Esophagus muscularis mucosa (tissue), 4 donors: ENCODE results near the gene PDE3A.

Experiments
- EP300 ChIP-seq: sonication (generic); formaldehyde crosslinking; IDR thresholded peaks from one replicate; pipeline ENCODE4 v1.6.1; 2017; ENCODE audit warnings: antibody characterized with exemption
- POLR2A ChIP-seq: fragments of 450-650 bp; IDR thresholded peaks from one replicate; pipeline ENCODE4 v1.6.1; 2017; ENCODE audit warnings: antibody characterized with exemption, moderate library complexity, mild to moderate bottlenecking, low read depth
- TF ChIP-seq, protein P1 (sequence below), 3 experiments: fragments of 200-600 bp in 2 of 3; fragments of 450-650 bp in 1 of 3; sonication (generic) in 2 of 3; IDR thresholded peaks; one replicate each; pipeline ENCODE4 v1.5.1; 2017 to 2019; ENCODE audit warnings: antibody characterized with exemption in 3 of 3, mild to moderate bottlenecking in 2 of 3, moderate library complexity in 1 of 3

DNA sequence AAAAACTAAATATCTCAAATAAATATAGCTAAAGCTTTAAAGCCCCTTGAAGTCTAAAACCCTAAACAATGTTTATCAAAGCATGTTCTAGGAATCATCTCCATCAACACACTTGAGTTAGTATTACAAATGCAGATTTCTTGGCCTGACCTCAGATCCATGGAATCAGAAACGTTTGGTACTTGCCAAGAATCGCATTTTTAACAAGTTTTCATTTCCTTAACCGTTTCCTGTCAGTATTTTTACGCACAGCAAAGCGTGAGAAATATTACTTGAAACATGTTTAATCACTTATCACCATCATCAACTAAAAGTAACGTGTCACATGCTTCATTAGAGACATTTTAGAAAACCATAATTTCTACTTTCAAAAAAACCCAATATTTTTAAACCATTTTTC lies 336.5 kb downstream of the PDE3A start:
- TF ChIP-seq, protein P1, sequence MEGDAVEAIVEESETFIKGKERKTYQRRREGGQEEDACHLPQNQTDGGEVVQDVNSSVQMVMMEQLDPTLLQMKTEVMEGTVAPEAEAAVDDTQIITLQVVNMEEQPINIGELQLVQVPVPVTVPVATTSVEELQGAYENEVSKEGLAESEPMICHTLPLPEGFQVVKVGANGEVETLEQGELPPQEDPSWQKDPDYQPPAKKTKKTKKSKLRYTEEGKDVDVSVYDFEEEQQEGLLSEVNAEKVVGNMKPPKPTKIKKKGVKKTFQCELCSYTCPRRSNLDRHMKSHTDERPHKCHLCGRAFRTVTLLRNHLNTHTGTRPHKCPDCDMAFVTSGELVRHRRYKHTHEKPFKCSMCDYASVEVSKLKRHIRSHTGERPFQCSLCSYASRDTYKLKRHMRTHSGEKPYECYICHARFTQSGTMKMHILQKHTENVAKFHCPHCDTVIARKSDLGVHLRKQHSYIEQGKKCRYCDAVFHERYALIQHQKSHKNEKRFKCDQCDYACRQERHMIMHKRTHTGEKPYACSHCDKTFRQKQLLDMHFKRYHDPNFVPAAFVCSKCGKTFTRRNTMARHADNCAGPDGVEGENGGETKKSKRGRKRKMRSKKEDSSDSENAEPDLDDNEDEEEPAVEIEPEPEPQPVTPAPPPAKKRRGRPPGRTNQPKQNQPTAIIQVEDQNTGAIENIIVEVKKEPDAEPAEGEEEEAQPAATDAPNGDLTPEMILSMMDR (IDR thresholded peaks at IDR 0.05), result no peak
- TF ChIP-seq POLR2A (no peak), EP300 (no peak)
